Measurements from ENCODE around the gene FAM184A. TPM values are rescaled to one million over a fixed set of nuclear protein-coding genes. Genes with fewer than 3 reads are reported as not detected.

The FAM184A gene
- total RNA-seq, 1 donor from 2014 or later = 15.4 TPM

DNA sequence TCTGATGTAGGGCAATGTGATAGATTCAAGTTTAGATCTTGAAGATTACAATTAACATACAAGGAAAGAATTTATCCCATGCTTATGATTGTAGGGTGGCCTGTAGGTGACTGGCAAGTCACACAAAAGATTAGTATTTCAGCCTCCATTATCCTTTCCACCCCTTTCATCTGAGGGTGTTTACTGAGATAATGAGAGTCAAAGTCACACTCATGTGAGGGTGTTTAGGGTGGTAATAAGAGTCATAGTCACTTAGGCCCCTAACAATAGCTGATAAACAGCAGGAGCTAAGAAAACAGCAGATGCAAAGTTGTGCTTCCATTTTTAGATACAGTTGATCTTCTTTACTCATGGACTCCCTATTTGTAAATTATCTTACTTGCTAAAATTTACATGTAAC is 11.4 kb downstream of the FAM184A start:
- ATAC-seq = no peak
- no peak for DNase-seq
- Histone ChIP-seq H3K27me3 (no peaks in the 10 kb centered on the region), H3K27ac (no peak overlapping the region), H3K9me3 (no peaks in the 10 kb centered on the region), H3K4me1 (no peaks in the 10 kb centered on the region), H3K4me3 (no peak overlapping the region), H3K36me3 (no peaks in the 10 kb centered on the region)
- intact Hi-C loops (cut with DNase I) = no loop called here
- TF ChIP-seq, protein P1, sequence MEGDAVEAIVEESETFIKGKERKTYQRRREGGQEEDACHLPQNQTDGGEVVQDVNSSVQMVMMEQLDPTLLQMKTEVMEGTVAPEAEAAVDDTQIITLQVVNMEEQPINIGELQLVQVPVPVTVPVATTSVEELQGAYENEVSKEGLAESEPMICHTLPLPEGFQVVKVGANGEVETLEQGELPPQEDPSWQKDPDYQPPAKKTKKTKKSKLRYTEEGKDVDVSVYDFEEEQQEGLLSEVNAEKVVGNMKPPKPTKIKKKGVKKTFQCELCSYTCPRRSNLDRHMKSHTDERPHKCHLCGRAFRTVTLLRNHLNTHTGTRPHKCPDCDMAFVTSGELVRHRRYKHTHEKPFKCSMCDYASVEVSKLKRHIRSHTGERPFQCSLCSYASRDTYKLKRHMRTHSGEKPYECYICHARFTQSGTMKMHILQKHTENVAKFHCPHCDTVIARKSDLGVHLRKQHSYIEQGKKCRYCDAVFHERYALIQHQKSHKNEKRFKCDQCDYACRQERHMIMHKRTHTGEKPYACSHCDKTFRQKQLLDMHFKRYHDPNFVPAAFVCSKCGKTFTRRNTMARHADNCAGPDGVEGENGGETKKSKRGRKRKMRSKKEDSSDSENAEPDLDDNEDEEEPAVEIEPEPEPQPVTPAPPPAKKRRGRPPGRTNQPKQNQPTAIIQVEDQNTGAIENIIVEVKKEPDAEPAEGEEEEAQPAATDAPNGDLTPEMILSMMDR (IDR thresholded peaks at IDR 0.05) = no peak

DNA sequence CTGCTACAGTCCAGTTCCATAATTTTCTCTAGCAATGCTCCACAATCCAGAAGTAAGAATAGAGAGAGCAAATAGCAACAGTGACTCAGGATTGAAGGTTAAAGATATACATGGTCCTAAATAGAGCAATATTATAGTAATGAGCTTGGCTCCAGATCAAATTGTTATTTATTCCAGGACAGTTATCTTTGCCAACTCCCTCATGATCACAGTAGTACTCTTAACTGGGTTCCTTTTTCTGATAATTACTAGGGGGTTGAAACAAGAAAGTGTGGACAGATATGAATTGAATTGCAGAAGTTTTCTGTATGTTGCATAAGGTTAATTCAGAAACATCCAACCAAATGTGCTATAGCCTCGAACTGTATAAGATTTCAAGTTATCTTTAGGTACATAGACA is 11.9 kb downstream of the FAM184A start:
- H3K27ac ChIP-seq = no peak overlapping the region
- H3K27me3 ChIP-seq = no peaks in the 10 kb centered on the region
- ATAC-seq (no peak), DNase-seq (no peak)
- H3K4me1 ChIP-seq = no peaks in the 10 kb centered on the region
- TF ChIP-seq, protein P1 (IDR thresholded peaks at IDR 0.05) = no peak
- intact Hi-C loops (cut with DNase I) = no loop called here
- H3K4me3 ChIP-seq = no peak overlapping the region
- no peaks in the 10 kb centered on the region for H3K36me3 ChIP-seq
- H3K9me3 ChIP-seq = no peaks in the 10 kb centered on the region

DNA sequence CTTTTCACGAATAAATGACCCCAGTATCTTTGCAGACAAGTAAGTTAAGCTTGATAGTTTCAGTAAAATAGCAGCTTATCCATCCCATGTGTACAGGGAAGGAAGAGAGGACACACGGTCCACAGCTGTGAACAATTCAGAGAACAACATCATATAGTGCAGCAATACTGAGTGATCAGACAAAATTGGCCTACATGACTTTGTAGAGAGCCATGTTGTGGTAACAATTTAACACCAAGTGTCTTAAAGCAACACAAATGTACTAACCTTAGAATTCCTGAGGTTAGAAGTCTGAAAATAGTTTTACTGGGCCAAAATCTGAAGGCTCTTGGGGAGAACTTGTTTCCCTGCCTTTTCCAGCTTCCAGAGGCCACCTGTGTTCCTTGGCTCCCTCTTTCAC is 12.5 kb downstream of the FAM184A start:
- Histone ChIP-seq H3K4me3 (no peak overlapping the region), H3K27ac (no peak overlapping the region), H3K27me3 (no peaks in the 10 kb centered on the region), H3K9me3 (no peaks in the 10 kb centered on the region), H3K36me3 (no peaks in the 10 kb centered on the region), H3K4me1 (no peaks in the 10 kb centered on the region)
- ATAC-seq = no peak
- TF ChIP-seq, protein P1 (IDR thresholded peaks at IDR 0.05) = no peak
- DNase-seq = no peak
- intact Hi-C loops (cut with DNase I) = no loop called here

- ATAC-seq (no peak), DNase-seq (no peak)
- no peaks in the 10 kb centered on the region for H3K9me3 ChIP-seq
- H3K36me3 ChIP-seq = no peaks in the 10 kb centered on the region
- no peak overlapping the region for H3K4me3 ChIP-seq
- no peaks in the 10 kb centered on the region for H3K4me1 ChIP-seq
- TF ChIP-seq, protein P1 (IDR thresholded peaks at IDR 0.05) = no peak
- intact Hi-C loops (cut with DNase I) = no loop called here
- no peaks in the 10 kb centered on the region for H3K27me3 ChIP-seq
- no peak overlapping the region for H3K27ac ChIP-seq
Measured at GRCh38 chr6:119065382-119065781, 13.1 kb downstream of the FAM184A start.

- Histone ChIP-seq H3K4me1 (no peaks in the 10 kb centered on the region), H3K36me3 (no peaks in the 10 kb centered on the region), H3K4me3 (no peak overlapping the region), H3K27me3 (no peaks in the 10 kb centered on the region), H3K27ac (no peak overlapping the region), H3K9me3 (no peaks in the 10 kb centered on the region)
- TF ChIP-seq, protein P1 (IDR thresholded peaks at IDR 0.05) = no peak
- ATAC-seq (no peak), DNase-seq (no peak)
- intact Hi-C loops (cut with DNase I) = no loop called here
Measured at GRCh38 chr6:119063491-119063890, 15.0 kb downstream of the FAM184A start.

GRCh38 chr6:119061215-119061614 is 17.2 kb downstream of the FAM184A start:
- Histone ChIP-seq H3K27me3 (no peaks in the 10 kb centered on the region), H3K36me3 (no peaks in the 10 kb centered on the region), H3K9me3 (no peaks in the 10 kb centered on the region), H3K27ac (no peak overlapping the region), H3K4me3 (no peak overlapping the region), H3K4me1 (no peaks in the 10 kb centered on the region)
- intact Hi-C loops (cut with DNase I) = no loop called here
- no peak for DNase-seq
- no peak for ATAC-seq
- TF ChIP-seq, protein P1 (IDR thresholded peaks at IDR 0.05) = no peak
